GM21423 (cell line): ENCODE data around the gene KLHDC8B.

Source experiments
- ATAC-seq: cut with Tn5 transposase; IDR thresholded peaks from one replicate; pipeline ENCODE4 v1.9.1; 2021; ENCODE audit warnings: mild to moderate bottlenecking, moderate library complexity; ENCODE audit not compliant: unreplicated experiment

KLHDC8B gene

DNA sequence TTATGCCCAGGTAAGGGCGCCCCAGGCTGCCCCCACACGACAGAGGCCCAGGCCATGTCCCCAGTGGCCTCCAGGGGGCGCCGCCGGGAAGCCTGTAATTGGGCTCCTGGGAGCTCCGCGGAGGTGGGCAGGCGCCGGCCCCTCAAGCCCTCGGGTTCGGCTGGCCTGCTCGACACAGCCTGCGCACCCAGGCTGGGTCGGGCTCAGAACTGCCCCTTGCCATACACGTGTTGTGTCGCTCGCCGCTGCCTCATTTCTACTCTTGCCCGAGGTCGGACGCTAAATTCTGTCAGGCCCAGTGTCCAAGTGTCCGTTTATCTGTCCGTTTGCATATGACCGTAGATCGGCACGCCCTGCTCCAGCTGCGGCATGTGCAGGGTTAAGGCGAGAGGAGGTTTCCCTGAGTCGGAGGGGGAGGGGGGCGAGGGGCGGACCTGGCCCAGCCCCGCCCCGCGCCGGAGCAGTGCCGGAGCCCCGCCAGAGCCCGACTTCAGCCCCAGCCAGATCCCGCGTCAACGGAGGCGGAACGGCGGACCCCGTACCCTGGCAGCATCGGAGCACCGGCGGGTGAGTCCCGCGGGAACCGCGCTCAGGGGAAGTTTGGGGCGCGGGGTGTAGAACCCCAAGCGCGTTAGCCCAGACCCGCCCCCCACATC, at the start of gene KLHDC8B:
KLHDC8B (plus strand) TSS at position 480 of the 656 bp plus-strand sequence. CDS start 1,172 bp downstream, outside the sequence.
- ATAC-seq, result no peak

- no peak for ATAC-seq
Observed at GRCh38 chr3:49122022-49122421, 49.4 kb upstream of the KLHDC8B start.

- no peak for ATAC-seq
Observed at GRCh38 chr3:49122451-49122850, 48.9 kb upstream of the KLHDC8B start.

- no peak for ATAC-seq
Observed at GRCh38 chr3:49122886-49123545, 48.4 kb upstream of the KLHDC8B start.

- no peak for ATAC-seq
Observed at GRCh38 chr3:49123687-49124086, 47.7 kb upstream of the KLHDC8B start.

- ATAC-seq, result no peak
Observed at GRCh38 chr3:49124203-49124602, 47.2 kb upstream of the KLHDC8B start.

- ATAC-seq, result no peak
Observed at GRCh38 chr3:49124991-49125670, 46.3 kb upstream of the KLHDC8B start.

DNA sequence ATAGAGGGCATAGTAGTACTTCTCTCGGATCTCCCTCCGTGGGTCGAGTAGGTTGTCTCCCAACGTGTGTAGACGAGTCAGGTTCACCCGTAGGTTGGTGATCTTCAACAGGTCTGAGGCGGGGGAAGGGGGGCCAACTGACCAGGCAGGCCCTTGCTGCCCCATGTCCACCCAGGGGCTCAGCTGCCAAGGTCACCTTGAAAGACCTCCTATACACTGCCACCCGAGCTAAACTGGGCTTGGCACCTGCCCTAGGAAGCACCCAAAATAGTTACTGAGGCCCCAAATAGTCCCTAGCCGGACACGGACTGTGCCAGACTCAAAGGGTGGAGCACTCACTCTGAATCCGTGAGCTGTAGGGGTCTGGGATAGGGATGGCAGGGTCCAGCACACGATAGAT, 40.4 kb upstream of the KLHDC8B start:
- ATAC-seq, result no peak

DNA sequence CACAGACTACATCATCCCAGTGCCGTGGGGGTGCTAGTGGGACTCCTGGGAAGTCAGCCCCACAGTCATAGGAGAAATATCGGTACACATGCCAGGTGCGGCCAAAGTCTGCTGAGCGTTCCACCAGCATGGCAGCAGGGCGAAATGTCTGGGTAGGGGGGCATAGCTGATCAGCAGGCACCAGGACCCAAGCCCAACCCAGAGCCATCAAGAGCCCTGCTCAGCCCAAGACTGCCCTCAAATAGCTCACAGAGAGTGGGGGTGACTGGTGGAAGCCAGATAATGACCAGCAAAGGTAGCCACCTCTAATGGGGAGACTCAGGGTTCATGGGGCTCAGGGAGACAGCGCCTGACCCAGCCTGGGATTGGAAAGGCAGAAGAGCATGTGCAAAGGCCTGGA, 39.8 kb upstream of the KLHDC8B start:
- no peak for ATAC-seq

GRCh38 chr3:49132073-49132436, 39.3 kb upstream of the KLHDC8B start:
- ATAC-seq, result no peak

- ATAC-seq, result no peak
Observed at GRCh38 chr3:49132437-49133225, 38.8 kb upstream of the KLHDC8B start, which contains the start of gene LAMB2. LAMB2 (minus strand) TSS chr3:49133050; CDS start chr3:49132867, 183 bp downstream.

DNA sequence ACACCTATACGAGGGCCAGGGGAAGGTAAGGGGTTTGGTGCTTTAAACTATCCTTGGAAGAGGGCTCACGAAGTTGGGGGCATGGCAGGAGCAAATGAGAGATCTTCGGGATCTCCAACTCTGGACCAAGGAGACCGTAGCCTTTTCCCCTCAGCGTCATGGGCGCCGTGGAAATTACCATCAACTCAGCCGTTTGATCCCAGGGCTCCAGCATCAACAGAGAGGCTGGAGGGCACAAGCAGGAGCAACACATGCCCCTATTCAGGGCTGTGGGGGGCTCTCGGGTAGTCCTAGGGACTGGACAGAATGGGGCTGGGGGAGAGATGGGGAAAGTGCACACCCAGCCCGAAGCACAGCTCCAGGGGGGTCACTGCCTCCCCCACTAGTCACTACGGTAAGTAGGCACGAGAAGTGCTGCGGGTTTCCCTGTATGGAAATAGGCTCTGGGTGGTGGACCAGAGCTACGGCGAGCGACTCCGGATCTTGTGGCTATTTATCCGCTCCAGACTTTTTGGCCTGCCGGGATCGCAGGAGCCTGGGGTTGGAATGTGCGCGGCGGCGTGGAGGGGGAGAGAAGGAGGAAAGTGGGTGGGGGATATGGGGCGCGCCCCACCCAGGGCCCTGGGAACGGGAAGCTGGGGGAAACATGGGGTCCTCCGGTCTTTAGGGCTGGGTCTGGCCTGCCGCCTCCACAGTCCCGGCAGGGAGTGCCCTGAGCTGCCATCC, 38.0 kb upstream of the KLHDC8B start:
- no peak for ATAC-seq

GRCh38 chr3:49134471-49135265, 36.7 kb upstream of the KLHDC8B start:
- no peak for ATAC-seq

GRCh38 chr3:49135499-49135898, 35.9 kb upstream of the KLHDC8B start:
- no peak for ATAC-seq

GRCh38 chr3:49140080-49140479, 31.3 kb upstream of the KLHDC8B start:
- no peak for ATAC-seq

- ATAC-seq, result no peak
Observed at GRCh38 chr3:49148159-49148558, 23.2 kb upstream of the KLHDC8B start.

GRCh38 chr3:49151610-49152009, 19.8 kb upstream of the KLHDC8B start:
- no peak for ATAC-seq

DNA sequence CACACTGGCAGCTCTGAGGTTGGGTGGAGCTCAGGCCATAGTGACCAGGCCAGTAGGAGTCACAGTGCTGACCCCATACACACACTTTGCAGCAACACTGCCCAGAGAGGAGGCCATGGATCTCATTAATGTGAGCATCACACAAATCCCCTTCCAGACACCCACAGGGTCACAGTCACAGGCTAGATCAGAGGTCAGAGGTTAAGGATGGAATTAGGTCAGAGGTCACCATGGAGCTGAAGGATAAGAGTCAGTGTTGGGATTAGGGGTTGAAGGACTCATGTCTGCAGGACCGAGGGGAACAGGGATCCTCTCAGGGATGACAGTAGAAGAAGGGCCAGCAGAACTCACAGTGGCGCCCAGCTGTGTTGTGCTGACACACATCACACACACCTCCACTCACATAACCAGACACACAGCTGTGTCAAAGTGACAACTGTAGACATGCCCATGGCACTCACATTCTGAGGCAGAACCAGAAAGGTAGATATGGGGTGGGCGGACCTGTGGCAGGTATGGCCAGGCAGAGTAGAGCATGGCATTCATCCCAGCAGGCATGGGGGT, 18.0 kb upstream of the KLHDC8B start:
- ATAC-seq, result no peak

- ATAC-seq, result no peak
Observed at GRCh38 chr3:49157289-49157688, 14.1 kb upstream of the KLHDC8B start.
